Measurements from ENCODE around the gene EIF5A.
A peak's percentile ranks its signal among the peaks of the same experiment; 100 is the strongest.

The EIF5A gene

GRCh38 chr17:7355573-7355972 is 48.1 kb downstream of the EIF5A start:
- DNase-seq = no peak
- ATAC-seq = no peak

GRCh38 chr17:7356072-7356549 is 48.7 kb downstream of the EIF5A start:
- DNase-seq (peak; percentile 92), ATAC-seq (peak; percentile 75)

- ATAC-seq (no peak), DNase-seq (no peak)
Measured at GRCh38 chr17:7356756-7357155, 49.3 kb downstream of the EIF5A start.

- no peak for ATAC-seq
- DNase-seq = no peak
Measured at GRCh38 chr17:7357381-7357780, 50.0 kb downstream of the EIF5A start.

GRCh38 chr17:7361906-7362305 is 54.5 kb downstream of the EIF5A start:
- no peak for ATAC-seq

More at GRCh38 chr17:7361906-7362305, 54.5 kb downstream of the EIF5A start:
- DNase-seq = no peak

Data from stimulated activated naive CD8-positive, alpha-beta T cell treated with anti-CD3 and anti-CD28 coated beads, Interleukin-15, Interleukin-2, amounts not matched to agents 100 U/mL and 50 U/mL, for 24 hours (primary cell).